Raji (cell line): ENCODE data around the gene UBE2E2.

ENCODE experiments used
- POLR2A ChIP-seq: IDR thresholded peaks from 2 replicates; pipeline ENCODE4 v1.6.1; 2011; ENCODE audit warnings: low read depth, low read length, control low read depth; ENCODE audit not compliant: insufficient read depth

Gene UBE2E2

GRCh38 chr3:23314981-23315762, 112.0 kb downstream of the UBE2E2 start:
- no peak for TF ChIP-seq POLR2A

DNA sequence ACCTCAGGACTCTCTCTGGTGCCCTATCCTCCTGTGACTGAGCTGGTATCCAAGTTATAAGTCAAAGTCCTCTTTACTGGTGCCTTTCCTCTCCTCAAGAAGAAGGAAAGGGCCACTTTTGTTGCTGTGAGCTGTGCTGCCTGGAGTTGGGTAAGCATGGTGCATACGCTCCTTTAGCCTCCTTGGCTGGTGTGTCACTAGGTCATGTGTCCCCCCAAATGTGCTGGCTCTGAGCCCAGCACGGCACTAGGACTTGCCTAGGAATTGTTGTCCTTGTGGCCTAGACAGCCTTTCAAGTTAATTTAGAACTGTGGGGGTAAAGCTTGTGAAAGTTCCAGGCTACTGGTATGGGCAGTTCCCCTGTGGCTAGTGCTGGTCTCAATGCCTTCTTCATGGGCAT, 113.8 kb downstream of the UBE2E2 start:
- TF ChIP-seq POLR2A: no peak

GRCh38 chr3:23319366-23320312, 116.5 kb downstream of the UBE2E2 start:
- TF ChIP-seq POLR2A: no peak

- TF ChIP-seq POLR2A: no peak
Observed at GRCh38 chr3:23320586-23321570, 117.8 kb downstream of the UBE2E2 start.

GRCh38 chr3:23324745-23325144, 121.6 kb downstream of the UBE2E2 start:
- no peak for TF ChIP-seq POLR2A

GRCh38 chr3:23325466-23326065, 122.4 kb downstream of the UBE2E2 start:
- TF ChIP-seq POLR2A: no peak

GRCh38 chr3:23329471-23330105, 126.5 kb downstream of the UBE2E2 start:
- TF ChIP-seq POLR2A: no peak

DNA sequence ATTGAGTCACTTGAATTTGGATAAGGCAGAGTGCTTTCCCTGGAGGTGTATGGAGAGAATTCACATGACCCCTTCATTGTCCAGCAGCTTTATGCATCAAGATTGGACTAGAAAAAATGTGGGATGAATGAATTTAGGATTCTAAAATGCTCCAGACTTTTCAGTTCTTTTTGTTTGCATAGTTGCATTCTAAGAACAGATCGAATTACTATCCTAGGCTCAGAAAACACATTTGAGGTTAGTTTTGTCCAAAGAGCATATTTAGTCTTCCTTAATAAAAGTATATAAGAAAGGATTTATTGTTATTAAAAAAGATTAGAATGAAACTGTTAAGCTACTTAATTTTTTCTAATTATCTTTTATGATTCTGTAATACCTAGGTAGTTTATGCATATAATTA, 127.4 kb downstream of the UBE2E2 start:
- no peak for TF ChIP-seq POLR2A

GRCh38 chr3:23331141-23331935, 128.2 kb downstream of the UBE2E2 start:
- no peak for TF ChIP-seq POLR2A

DNA sequence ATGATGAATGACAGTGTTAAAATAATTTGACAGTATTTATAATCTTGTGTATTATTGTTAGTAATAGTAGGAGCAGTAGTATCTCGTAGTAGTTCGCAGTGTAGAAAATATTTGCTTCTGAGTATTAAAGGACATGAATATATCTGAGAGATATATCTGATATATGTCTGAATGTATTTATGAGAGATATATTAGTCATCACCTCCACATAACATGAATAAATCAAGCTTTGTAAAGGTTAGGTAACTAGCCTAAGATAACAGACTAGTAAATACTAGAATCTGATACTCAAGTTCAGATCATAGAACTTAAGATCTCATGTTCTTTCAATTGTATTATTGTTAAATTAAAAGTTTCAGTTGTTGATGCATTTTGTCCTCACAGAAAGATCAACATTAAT, 130.5 kb downstream of the UBE2E2 start:
- TF ChIP-seq POLR2A: no peak

DNA sequence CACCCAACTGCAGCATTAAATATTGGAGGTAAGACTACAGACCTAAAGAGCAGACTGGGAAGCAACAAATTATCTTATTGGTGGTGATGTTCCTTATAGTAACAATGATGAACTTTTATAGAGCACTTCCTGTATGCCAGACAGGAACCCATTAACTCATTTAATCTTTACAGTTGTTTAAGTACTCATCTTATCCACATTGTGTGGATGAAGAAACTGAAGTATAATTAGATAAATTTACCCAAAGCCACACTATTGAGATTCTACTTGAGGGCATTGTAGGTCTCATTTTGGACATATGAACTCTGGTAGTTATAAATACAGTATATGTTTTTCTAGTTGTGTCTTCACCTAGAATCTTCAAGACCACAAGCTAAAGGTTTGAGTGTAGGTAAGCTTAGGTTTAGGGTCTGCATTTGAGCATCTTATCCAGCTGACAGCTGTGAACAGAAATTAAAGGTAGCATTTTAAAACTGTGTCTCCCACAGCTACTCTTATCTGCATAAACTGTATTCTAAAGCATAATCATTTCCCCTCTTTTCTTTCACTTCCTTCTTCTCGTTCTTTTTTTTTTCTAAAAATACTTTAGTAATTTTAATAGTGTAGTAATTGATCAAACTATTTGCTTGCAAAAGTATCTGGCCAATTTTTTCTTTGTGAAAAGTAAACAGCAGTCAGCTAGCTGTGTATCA, 138.2 kb downstream of the UBE2E2 start:
- no peak for TF ChIP-seq POLR2A

GRCh38 chr3:23342343-23342742, 139.2 kb downstream of the UBE2E2 start:
- no peak for TF ChIP-seq POLR2A

DNA sequence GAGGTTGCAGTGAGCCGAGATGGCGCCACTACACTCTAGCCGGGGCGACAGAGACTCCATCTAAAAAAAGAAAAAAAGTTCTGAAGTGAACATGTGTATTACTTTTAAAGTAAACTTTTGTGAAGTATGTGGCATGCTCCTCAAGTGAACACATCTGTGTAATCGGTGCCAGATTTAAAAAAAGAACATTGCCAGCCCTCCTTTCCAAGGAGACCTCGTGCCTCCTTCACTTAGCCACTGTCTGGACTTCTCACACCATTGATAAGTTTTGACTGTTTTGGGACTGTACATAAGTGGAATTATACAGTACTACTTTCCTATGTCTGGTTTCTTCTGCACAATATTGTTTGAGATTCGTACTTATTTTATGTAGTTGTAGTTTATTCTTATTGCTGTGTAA, 140.4 kb downstream of the UBE2E2 start:
- no peak for TF ChIP-seq POLR2A

- TF ChIP-seq POLR2A: no peak
Observed at GRCh38 chr3:23344886-23345285, 141.8 kb downstream of the UBE2E2 start.
